ENCODE measurements around the gene PLIN4. TPM values are rescaled to one million over a fixed set of nuclear protein-coding genes. Genes with fewer than 3 reads are reported as not detected.

The PLIN4 gene
- total RNA-seq, 4 donors from 2014 or later: 65.1 to 689 (median 138) TPM

- 88 to 92% methylated on average over 3 of the region's 3 CpGs for WGBS, 2 donors
- Histone ChIP-seq H3K36me3 (peaks cover 6 to 91% (median 14%) of the 10 kb centered on the region in 3 donors), H3K27me3 (no peaks in the 10 kb centered on the region), H3K9me3 (no peaks in the 10 kb centered on the region), H3K4me1 (no peaks in the 10 kb centered on the region), H3K4me3 (no peak overlapping the region), H3K27ac (no peak overlapping the region)
- no peak for DNase-seq (ENCODE audit: low spot score in 2 of 2)
- TF ChIP-seq POLR2A (IDR thresholded peaks at IDR 0.05) (no peak), CTCF (IDR thresholded peaks at IDR 0.05) (no peak)
These were observed 25.8 kb downstream of the PLIN4 start for GRCh38 chr19:4492337-4493103.

- TF ChIP-seq CTCF (IDR thresholded peaks at IDR 0.05) (no peak), POLR2A (IDR thresholded peaks at IDR 0.05) (no peak), EP300 (IDR thresholded peaks at IDR 0.05) (no peak)
- Histone ChIP-seq H3K27ac (no peak overlapping the region), H3K4me3 (no peak overlapping the region), H3K9me3 (no peaks in the 10 kb centered on the region), H3K36me3 (peaks cover 4 to 91% (median 13%) of the 10 kb centered on the region in 3 donors), H3K27me3 (no peaks in the 10 kb centered on the region), H3K4me1 (no peaks in the 10 kb centered on the region)
- no peak for DNase-seq (ENCODE audit: low spot score in 2 of 2)
- 94 to 95% methylated on average over 21 of the region's 21 CpGs for WGBS, 2 donors
These were observed 26.8 kb downstream of the PLIN4 start for GRCh38 chr19:4491446-4491845.

DNA sequence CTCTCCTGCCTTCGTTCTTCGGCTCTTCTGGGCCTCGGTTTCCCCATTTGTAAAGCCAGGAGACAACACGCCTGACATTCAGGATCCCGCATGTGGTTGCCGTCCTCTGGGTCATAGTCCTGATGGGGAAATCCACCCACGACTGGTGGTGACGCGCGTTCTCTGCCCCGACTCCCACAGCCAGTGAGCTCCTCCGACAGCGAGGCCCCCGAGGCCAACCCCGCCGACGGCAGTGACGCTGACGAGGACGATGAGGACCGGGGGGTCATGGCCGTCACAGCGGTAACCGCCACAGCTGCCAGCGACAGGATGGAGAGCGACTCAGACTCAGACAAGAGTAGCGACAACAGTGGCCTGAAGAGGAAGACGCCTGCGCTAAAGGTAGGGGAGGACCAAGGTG lies 29.8 kb downstream of the PLIN4 start:
- WGBS, 2 donors: 92 to 95% methylated on average over 29 of the region's 29 CpGs
- H3K27ac ChIP-seq: no peak overlapping the region
- H3K9me3 ChIP-seq: no peaks in the 10 kb centered on the region
- DNase-seq (ENCODE audit: low spot score in 2 of 2): no peak
- no peaks in the 10 kb centered on the region for H3K4me1 ChIP-seq
- H3K4me3 ChIP-seq: no peak overlapping the region
- H3K36me3 ChIP-seq: peaks cover 2 to 80% (median 2%) of the 10 kb centered on the region in 3 donors
- H3K27me3 ChIP-seq: no peaks in the 10 kb centered on the region
- TF ChIP-seq POLR2A (IDR thresholded peaks at IDR 0.05) (no peak), EP300 (IDR thresholded peaks at IDR 0.05) (no peak), CTCF (IDR thresholded peaks at IDR 0.05) (no peak)

GRCh38 chr19:4487572-4487971 lies 30.7 kb downstream of the PLIN4 start:
- H3K4me3 ChIP-seq: no peak overlapping the region
- no peaks in the 10 kb centered on the region for H3K27me3 ChIP-seq
- H3K36me3 ChIP-seq: peaks cover 0 to 85% (median 0%) of the 10 kb centered on the region in 3 donors
- no peak overlapping the region for H3K27ac ChIP-seq
- H3K9me3 ChIP-seq: no peaks in the 10 kb centered on the region
- no peak for TF ChIP-seq POLR2A (IDR thresholded peaks at IDR 0.05)
- TF ChIP-seq CTCF (IDR thresholded peaks at IDR 0.05): no peak
- no peak for TF ChIP-seq EP300 (IDR thresholded peaks at IDR 0.05)
- 79 to 85% methylated on average over 10 to 11 of the region's 11 CpGs for whole genome bisulfite sequencing, 2 donors
- H3K4me1 ChIP-seq: no peaks in the 10 kb centered on the region
- no peak for DNase-seq (ENCODE audit: low spot score in 2 of 2)

- WGBS, 2 donors: 87 to 91% methylated on average over 19 of the region's 19 CpGs
- no peak for DNase-seq (ENCODE audit: low spot score in 2 of 2)
- H3K9me3 ChIP-seq: no peaks in the 10 kb centered on the region
- TF ChIP-seq CTCF (IDR thresholded peaks at IDR 0.05) (no peak), EP300 (IDR thresholded peaks at IDR 0.05) (no peak), POLR2A (IDR thresholded peaks at IDR 0.05) (no peak)
- H3K27me3 ChIP-seq: no peaks in the 10 kb centered on the region
- no peak overlapping the region for H3K4me3 ChIP-seq
- H3K4me1 ChIP-seq: no peaks in the 10 kb centered on the region
- H3K27ac ChIP-seq: no peak overlapping the region
- H3K36me3 ChIP-seq: peaks cover 0 to 86% (median 0%) of the 10 kb centered on the region in 3 donors
These were observed 34.9 kb downstream of the PLIN4 start for GRCh38 chr19:4483385-4483784.
